BJ (cell line): ENCODE data around the gene ARRDC5. TPM values are rescaled to one million over a fixed set of nuclear protein-coding genes. Genes with fewer than 3 reads are reported as not detected.
"Not testable (repeated sequence)": the region's sequence is repeated elsewhere in the genome, so short reads cannot be mapped to it uniquely, and the experiment has no call there.

Experiments
- CTCF ChIA-PET: fragments of 350-600 bp; formaldehyde crosslinking; extraction: SDS; loops from one replicate; lab custom pipeline; 2021; ENCODE audit warnings: antibody characterized with exemption, inconsistent platforms; lab: Yijun Ruan, JAX
- POLR2A ChIA-PET: fragments of 300-600 bp; sonication (Branson Sonifier 250); formaldehyde crosslinking; extraction: SDS; loops from one replicate; lab custom pipeline; 2021; ENCODE audit warnings: antibody characterized with exemption; lab: Charles Lee
- DNase-seq: peaks from one replicate; pipeline ENCODE4 v3.0.0-alpha.2; 2011; ENCODE audit warnings: low read depth
- H3K27me3 ChIP-seq: 2 replicates; pipeline ENCODE4 v1.6.0; 2011; ENCODE audit warnings: low read length; ENCODE audit not compliant: control insufficient read depth, insufficient read depth
- H3K36me3 ChIP-seq: 2 replicates; pipeline ENCODE4 v1.5.1; 2011; ENCODE audit warnings: low read length; ENCODE audit not compliant: control insufficient read depth, insufficient read depth
- H3K4me3 ChIP-seq: 2 replicates; pipeline ENCODE4 v1.5.1; 2011; ENCODE audit warnings: low read depth, mild to moderate bottlenecking, control low read depth, low read length
- CTCF ChIP-seq: IDR thresholded peaks from 2 replicates; pipeline ENCODE4 v1.5.1; 2011; ENCODE audit warnings: low read depth, mild to moderate bottlenecking, control low read depth, inconsistent platforms, low read length, moderate library complexity; ENCODE audit not compliant: insufficient read depth
- polyA minus RNA-seq: library from RNA; depleted of rRNA, polyadenylated mRNA; stranded (reverse); fragments of >200 nt; gene quantifications from 2 replicates; pipeline ENCODE4 v1.2.3, GENCODE V29; 2011; rRNA and poly(A)+ RNA removed
- polyA plus RNA-seq: library from polyadenylated mRNA; depleted of rRNA; stranded (reverse); fragments of >200 nt; gene quantifications from 2 replicates; pipeline ENCODE4 v1.2.3, GENCODE V29; 2011; rRNA removed

ARRDC5 gene
- not detected in 2 replicates for polyA plus RNA-seq
- not detected in 2 replicates for polyA minus RNA-seq

- Histone ChIP-seq H3K36me3 (no peaks in the 10 kb centered on the region), H3K4me3 (no peak within 1 kb of the TSS), H3K27me3 (no peaks in the 10 kb centered on the region)
- CTCF ChIA-PET = interaction anchor here (0.6 to 1.5 kb wide), 3 partner anchors 9 to 102 kb away, joined by 3 to 6 read pairs (median 5); no protein-coding TSS in a partner anchor
- no peak for DNase-seq
- no peak for TF ChIP-seq CTCF
- POLR2A ChIA-PET = no interaction called here
Observed at GRCh38 chr19:4902796-4903195, at the start of gene ARRDC5. Gene ARRDC5 (minus strand): TSS chr19:4902896. CDS start chr19:4902825, 71 bp downstream.

- H3K36me3 ChIP-seq = peaks cover 4% of the 10 kb centered on the region
- POLR2A ChIA-PET = no interaction called here
- TF ChIP-seq CTCF = no peak
- no peaks in the 10 kb centered on the region for H3K27me3 ChIP-seq
- no peak for DNase-seq
- no peak overlapping the region for H3K4me3 ChIP-seq
- CTCF ChIA-PET = no interaction called here
Observed at GRCh38 chr19:4951656-4952055, 49.0 kb upstream of the ARRDC5 start.

GRCh38 chr19:4950650-4951049 lies 48.0 kb upstream of the ARRDC5 start:
- H3K27me3 ChIP-seq, POLR2A ChIA-PET, DNase-seq, CTCF ChIA-PET, H3K4me3 ChIP-seq, H3K36me3 ChIP-seq: not testable (repeated sequence)

GRCh38 chr19:4941638-4942169 lies 39.0 kb upstream of the ARRDC5 start:
- H3K4me3 ChIP-seq, POLR2A ChIA-PET, DNase-seq, H3K36me3 ChIP-seq, H3K27me3 ChIP-seq: not testable (repeated sequence)
- CTCF ChIA-PET = interaction anchor here (1.2 to 1.5 kb wide), 2 partner anchors 15 to 26 kb away, joined by 3 to 4 read pairs; no protein-coding TSS in a partner anchor

GRCh38 chr19:4939466-4939865 lies 36.8 kb upstream of the ARRDC5 start:
- H3K36me3 ChIP-seq = peaks cover 2% of the 10 kb centered on the region
- TF ChIP-seq CTCF = no peak

GRCh38 chr19:4938461-4938860 lies 35.8 kb upstream of the ARRDC5 start:
- not testable (repeated sequence) for H3K4me3 ChIP-seq, DNase-seq, H3K36me3 ChIP-seq, H3K27me3 ChIP-seq
- ChIA-PET CTCF (interaction anchor here (0.6 to 1.1 kb wide), 2 partner anchors 32 to 92 kb away, joined by 3 read pairs; no protein-coding TSS in a partner anchor), POLR2A (interaction anchor here (0.6 kb wide), 1 partner anchor 86 kb away, joined by 3 read pairs; no protein-coding TSS in a partner anchor)

More at GRCh38 chr19:4939466-4939865, 36.8 kb upstream of the ARRDC5 start:
- H3K27me3 ChIP-seq = no peaks in the 10 kb centered on the region
- DNase-seq = no peak
- no peak overlapping the region for H3K4me3 ChIP-seq
- POLR2A ChIA-PET = no interaction called here
- CTCF ChIA-PET = interaction anchor here (1.2 kb wide), 1 partner anchor 92 kb away, joined by 3 read pairs; no protein-coding TSS in a partner anchor
